IPS-15b (cell line): ENCODE results near the gene TREM2.
"Not testable (repeated sequence)": the region's sequence is repeated elsewhere in the genome, so short reads cannot be mapped to it uniquely, and the experiment has no call there.

Experiments used
- H3K27me3 ChIP-seq: one replicate; pipeline ENCODE4 v1.6.1; 2013; ENCODE audit warnings: low read length; ENCODE audit not compliant: control insufficient read depth, insufficient read depth
- H3K36me3 ChIP-seq: one replicate; pipeline ENCODE4 v1.6.1; 2013; ENCODE audit warnings: low read length; ENCODE audit not compliant: control insufficient read depth, insufficient read depth
- H3K4me1 ChIP-seq: one replicate; pipeline ENCODE4 v1.6.1; 2013; ENCODE audit warnings: mild to moderate bottlenecking, low read length; ENCODE audit not compliant: control insufficient read depth, insufficient read depth
- H3K4me3 ChIP-seq: one replicate; pipeline ENCODE4 v1.5.1; 2013; ENCODE audit warnings: low read depth, low read length
- H3K9ac ChIP-seq: one replicate; pipeline ENCODE4 v1.6.1; 2013; ENCODE audit warnings: low read depth, mild to moderate bottlenecking, low read length
- H3K9me3 ChIP-seq: one replicate; pipeline ENCODE4 v1.6.1; 2013; ENCODE audit warnings: mild to moderate bottlenecking, low read length; ENCODE audit not compliant: control insufficient read depth, insufficient read depth

The TREM2 gene

GRCh38 chr6:41135062-41135832, 27.7 kb downstream of the TREM2 start:
- Histone ChIP-seq H3K27me3 (no peaks in the 10 kb centered on the region), H3K4me3 (no peak overlapping the region), H3K4me1 (peaks cover 3% of the 10 kb centered on the region), H3K9ac (no peak overlapping the region), H3K9me3 (no peaks in the 10 kb centered on the region), H3K36me3 (no peaks in the 10 kb centered on the region)

GRCh38 chr6:41132254-41132653, 30.7 kb downstream of the TREM2 start:
- Histone ChIP-seq H3K36me3 (no peaks in the 10 kb centered on the region), H3K4me1 (peaks cover 3% of the 10 kb centered on the region), H3K9me3 (no peaks in the 10 kb centered on the region), H3K27me3 (no peaks in the 10 kb centered on the region), H3K4me3 (no peak overlapping the region), H3K9ac (no peak overlapping the region)

GRCh38 chr6:41125282-41125681, 37.6 kb downstream of the TREM2 start:
- Histone ChIP-seq H3K4me3 (no peak overlapping the region), H3K9me3 (no peaks in the 10 kb centered on the region), H3K36me3 (no peaks in the 10 kb centered on the region), H3K4me1 (no peaks in the 10 kb centered on the region), H3K9ac (no peak overlapping the region), H3K27me3 (no peaks in the 10 kb centered on the region)

- no peaks in the 10 kb centered on the region for H3K27me3 ChIP-seq
- no peak overlapping the region for H3K9ac ChIP-seq
- no peaks in the 10 kb centered on the region for H3K36me3 ChIP-seq
- H3K4me3 ChIP-seq = no peak overlapping the region
- no peaks in the 10 kb centered on the region for H3K4me1 ChIP-seq
- no peaks in the 10 kb centered on the region for H3K9me3 ChIP-seq
Measured at GRCh38 chr6:41122918-41123317, 40.0 kb downstream of the TREM2 start.

GRCh38 chr6:41122373-41122772, 40.5 kb downstream of the TREM2 start:
- no peaks in the 10 kb centered on the region for H3K36me3 ChIP-seq
- H3K4me3 ChIP-seq = no peak overlapping the region
- no peaks in the 10 kb centered on the region for H3K9me3 ChIP-seq
- H3K9ac ChIP-seq = no peak overlapping the region
- H3K27me3 ChIP-seq = no peaks in the 10 kb centered on the region
- H3K4me1 ChIP-seq = no peaks in the 10 kb centered on the region

- Histone ChIP-seq H3K9ac (no peak overlapping the region), H3K27me3 (no peaks in the 10 kb centered on the region), H3K4me1 (no peaks in the 10 kb centered on the region), H3K9me3 (no peaks in the 10 kb centered on the region), H3K36me3 (no peaks in the 10 kb centered on the region), H3K4me3 (no peak overlapping the region)
Measured at GRCh38 chr6:41120058-41120457, 42.9 kb downstream of the TREM2 start.

GRCh38 chr6:41119508-41119907, 43.4 kb downstream of the TREM2 start:
- Histone ChIP-seq H3K9ac (no peak overlapping the region), H3K4me1 (no peaks in the 10 kb centered on the region), H3K4me3 (no peak overlapping the region), H3K9me3 (no peaks in the 10 kb centered on the region), H3K27me3 (no peaks in the 10 kb centered on the region), H3K36me3 (no peaks in the 10 kb centered on the region)

- not testable (repeated sequence) for H3K4me1 ChIP-seq, H3K9ac ChIP-seq, H3K9me3 ChIP-seq, H3K27me3 ChIP-seq, H3K4me3 ChIP-seq, H3K36me3 ChIP-seq
Measured at GRCh38 chr6:41115027-41115426, 47.9 kb downstream of the TREM2 start.

- Histone ChIP-seq H3K9ac (no peak overlapping the region), H3K36me3 (no peaks in the 10 kb centered on the region), H3K9me3 (no peaks in the 10 kb centered on the region), H3K4me1 (no peaks in the 10 kb centered on the region), H3K4me3 (no peak overlapping the region), H3K27me3 (no peaks in the 10 kb centered on the region)
Measured at GRCh38 chr6:41111017-41111416, 51.9 kb downstream of the TREM2 start.
